NCI-H128 (cell line): ENCODE results near the gene CHST5.
"Not testable (repeated sequence)": the region's sequence is repeated elsewhere in the genome, so short reads cannot be mapped to it uniquely, and the experiment has no call there.

Experiments
- DNase-seq: peaks from one replicate; lab custom pipeline; 2025; ENCODE audit not compliant: unreplicated experiment; lab: John Stamatoyannopoulos, UW

CHST5 gene

DNA sequence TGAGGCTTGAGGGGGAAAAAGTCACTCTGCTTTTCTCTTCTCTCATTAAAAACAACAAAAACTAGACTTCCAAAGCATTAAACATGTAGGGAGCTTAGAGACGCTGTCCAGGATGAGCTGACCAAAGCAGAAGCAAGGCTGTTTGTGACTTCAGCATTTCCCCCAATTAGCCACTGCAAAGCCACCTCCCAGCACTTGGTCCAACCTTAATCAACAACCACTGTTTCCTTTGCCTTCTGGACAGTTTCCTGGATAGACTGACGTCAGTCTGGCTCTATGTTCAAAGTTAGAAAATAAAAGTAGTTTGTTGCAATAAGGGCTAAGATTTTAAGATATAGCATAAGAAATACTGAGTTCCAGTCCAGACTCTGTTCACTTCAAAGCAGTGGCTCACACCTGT is 17.0 kb upstream of the CHST5 start:
- DNase-seq: no peak

DNA sequence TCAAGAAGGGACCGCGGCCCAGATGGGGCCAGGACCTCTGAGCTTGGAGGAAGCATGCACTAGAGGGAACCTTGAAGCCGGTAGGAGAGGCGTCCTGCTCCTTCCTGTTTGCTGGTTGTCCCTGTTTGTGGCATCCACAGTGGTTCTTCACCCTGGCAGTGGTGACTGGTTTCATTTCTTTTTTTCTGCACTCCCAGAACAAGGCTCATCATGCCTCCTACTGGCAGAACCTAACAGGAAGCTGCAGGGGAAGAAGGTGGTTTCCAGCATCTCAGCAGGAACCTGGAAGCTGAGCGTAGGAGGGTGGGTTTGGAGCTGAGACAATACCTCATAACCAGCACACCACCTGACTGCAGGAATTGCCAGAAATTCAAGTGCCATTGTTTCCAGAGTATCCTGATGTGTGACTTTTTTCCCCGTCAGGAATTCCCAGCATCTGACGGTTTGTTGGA is 14.3 kb upstream of the CHST5 start:
- DNase-seq: no peak

DNA sequence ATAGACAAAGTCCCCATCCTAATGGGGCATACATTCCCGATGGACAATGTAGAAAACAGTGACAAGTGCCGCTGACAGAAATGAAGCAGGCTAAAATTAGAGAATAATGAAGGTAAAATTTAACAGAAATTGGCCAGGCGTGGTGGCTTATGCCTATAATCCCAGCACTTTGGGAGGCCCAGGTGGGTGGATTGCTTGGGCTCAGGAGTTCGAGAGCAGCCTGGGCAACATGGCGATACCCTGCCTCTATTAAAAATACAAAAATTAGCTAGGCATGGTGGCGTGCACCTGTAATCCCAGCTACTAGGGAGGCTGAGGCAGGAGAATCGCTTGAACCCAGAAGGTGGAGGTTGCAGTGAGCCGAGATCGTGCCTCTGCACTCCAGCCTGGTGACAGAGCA is 12.5 kb upstream of the CHST5 start:
- not testable (repeated sequence) for DNase-seq

DNA sequence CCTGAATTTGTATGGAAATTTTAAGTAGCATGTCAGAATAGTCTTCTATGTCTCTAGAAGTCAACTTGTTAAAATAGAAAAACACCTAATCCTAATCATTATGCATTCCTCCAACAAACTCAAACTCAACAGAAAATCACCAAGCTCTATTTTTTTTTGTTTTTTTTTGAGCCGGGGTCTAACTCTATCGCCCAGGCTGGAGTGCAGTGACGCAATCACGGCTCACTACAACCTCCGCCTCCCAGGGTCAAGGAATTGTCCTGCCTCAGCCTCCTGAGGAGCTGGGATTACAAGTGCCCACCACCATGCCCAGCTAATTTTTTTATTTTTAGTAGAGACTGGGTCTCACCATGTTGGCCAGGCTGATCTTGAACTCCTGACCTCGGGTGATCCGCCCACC is 10.4 kb upstream of the CHST5 start:
- no peak for DNase-seq

DNA sequence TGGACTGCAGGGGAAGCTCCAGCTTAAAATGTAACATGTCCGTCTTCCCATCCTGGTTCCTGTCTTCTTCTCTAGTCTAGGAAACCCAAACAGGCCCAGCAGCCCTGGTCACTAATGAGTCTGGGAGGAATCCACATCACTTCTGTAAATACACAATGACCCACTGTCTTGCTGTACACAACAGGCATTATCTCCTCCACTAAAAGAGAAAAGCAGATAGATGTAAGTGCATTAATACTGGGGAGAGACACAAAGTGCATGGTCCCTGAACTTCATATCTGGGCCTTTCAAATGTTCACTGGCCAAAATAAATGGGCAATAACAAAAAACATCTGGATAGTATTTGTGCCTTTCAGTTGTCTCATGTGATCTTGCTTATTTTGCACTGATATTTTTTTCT is 10.0 kb upstream of the CHST5 start:
- DNase-seq: not testable (repeated sequence)

GRCh38 chr16:75542462-75542861 is 6.6 kb upstream of the CHST5 start:
- DNase-seq: not testable (repeated sequence)

DNA sequence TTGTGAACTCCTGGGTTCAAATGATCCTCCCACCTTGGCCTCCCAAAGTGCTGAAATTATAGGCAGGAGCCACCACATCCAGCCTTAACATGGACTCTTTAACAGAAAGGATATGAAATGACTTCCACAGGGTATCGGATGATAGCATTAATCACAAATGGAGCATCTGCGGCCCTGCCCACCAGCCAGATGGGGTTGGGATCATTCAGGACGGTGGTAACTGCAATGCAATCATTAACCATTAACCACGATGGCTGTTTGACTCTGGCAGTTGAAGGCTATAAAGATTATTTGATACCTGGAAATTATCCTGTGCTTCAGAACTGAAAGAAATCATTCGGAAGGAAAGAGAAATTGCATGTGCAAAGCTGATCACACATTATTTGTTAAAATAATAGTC is 5.3 kb upstream of the CHST5 start:
- DNase-seq: no peak

DNA sequence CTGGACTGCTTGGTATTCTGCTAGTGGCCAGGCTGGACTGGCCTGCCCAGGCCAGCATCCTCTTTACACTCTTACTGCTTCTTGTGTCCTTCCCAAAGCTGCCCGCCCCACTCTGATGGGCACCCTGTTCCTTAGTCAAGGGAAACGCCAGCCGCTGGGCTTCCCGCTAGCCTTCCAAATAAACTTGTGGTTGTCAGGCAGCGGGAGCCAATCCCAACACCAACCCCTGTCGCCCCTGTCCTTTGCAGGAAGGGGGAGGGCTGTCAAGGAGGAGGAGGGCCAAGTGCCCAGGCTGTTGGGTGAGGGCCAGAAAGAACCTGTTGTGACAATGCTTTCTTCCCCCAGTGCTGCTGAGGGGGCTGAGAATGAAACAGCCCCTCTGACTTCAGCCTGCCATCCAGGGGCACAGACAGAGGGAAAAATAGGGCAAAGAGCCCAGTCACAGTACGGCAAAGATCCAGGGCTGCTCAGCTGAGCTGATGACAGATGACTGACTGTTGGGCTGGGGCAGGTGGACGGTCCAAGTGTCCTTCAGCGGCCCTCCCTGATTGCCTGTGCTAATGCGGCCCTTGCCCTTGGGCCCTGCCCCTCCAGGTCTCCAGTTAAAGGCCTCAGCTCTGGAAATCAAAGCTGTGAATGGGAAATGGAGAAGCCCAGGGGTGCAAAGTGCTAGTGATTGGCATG is 3.1 kb upstream of the CHST5 start:
- DNase-seq: not testable (repeated sequence)

DNA sequence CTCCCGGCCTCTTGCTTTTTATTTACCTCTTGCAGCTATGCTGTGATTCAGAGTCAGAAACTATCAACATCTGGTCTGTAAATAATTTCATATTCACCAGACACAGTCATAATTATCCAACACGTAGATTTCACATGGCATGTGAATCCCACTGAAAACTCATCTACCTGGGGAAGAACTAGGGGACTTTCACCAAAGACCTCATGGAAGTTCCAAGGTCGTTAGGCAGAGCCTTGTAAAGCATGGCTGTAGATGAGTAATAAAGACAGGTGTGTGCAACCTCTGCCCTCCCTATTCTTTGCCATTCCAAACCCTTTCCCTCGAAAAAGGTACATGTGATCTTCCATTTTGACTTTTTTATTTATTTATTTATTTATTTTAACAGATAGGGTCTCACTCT is 1.9 kb upstream of the CHST5 start:
- no peak for DNase-seq

- no peak for DNase-seq
These were observed 581 bp downstream of the CHST5 start for GRCh38 chr16:75535211-75535843.

- no peak for DNase-seq
These were observed 1.2 kb downstream of the CHST5 start for GRCh38 chr16:75534560-75535205.

GRCh38 chr16:75532791-75533190 is 3.1 kb downstream of the CHST5 start:
- DNase-seq: no peak

GRCh38 chr16:75532142-75532765 is 3.7 kb downstream of the CHST5 start:
- no peak for DNase-seq

DNA sequence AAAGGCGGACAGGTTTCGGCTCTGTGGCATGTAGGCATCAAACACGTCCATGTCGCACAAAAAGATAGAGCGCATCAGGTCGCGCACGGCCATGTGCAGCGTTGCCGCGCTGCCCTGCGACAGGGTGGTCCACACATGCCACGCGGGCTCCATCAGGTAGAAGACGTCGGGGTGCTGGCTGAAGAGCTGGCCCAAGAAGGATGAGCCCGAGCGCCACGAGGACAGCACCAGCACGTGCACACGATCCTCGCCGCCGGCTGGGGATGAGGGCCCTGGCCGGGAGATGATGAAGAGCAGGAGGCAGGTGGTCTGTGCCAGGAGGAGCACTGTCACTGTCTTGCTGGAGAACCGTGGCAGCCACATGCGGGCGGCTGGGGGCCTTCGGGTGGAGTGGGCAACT is 5.9 kb downstream of the CHST5 start:
- no peak for DNase-seq

DNA sequence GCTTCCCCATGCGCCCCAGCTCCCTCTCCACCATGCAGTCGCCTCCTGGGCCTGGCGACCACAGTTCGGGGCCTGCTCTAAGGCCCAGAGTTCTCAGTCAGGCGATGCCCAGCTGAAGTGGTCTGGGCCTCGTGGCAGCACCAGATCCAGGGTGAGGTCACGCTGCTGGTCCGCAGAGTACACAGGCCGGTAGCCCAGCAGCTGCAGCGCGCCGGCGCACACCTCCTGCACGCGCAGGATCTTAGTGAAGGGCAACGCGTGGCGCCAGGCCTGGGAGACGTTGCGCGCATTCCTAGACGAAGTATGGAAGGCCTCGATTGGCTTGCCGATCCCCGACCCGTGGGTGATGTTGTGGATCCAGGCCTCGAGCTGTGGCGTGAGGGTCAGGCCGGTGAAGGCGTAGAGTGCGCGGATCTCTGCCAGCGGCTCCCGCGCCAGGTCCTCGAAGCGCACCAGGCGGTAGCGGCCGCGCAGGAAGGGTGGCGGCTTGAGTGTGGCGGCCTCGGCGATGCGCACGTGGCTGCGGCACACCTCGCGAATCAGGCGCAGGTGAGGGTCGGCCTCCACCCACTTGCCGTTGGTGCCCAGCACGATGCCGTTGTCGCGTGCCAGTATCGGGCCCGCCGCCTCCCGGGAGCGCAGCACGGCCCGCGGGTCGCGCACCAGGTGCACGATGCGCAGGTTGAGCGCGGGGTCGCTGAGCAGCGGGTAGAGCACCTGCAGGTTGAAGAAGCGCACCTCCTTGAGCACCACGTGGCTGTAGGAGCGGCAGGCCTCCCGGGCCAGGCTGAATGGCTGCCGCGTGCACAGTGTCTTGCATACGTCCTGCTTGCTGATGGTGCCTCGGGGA is 6.6 kb downstream of the CHST5 start:
- DNase-seq: no peak

- no peak for DNase-seq
These were observed 8.0 kb downstream of the CHST5 start for GRCh38 chr16:75527825-75528299.

DNA sequence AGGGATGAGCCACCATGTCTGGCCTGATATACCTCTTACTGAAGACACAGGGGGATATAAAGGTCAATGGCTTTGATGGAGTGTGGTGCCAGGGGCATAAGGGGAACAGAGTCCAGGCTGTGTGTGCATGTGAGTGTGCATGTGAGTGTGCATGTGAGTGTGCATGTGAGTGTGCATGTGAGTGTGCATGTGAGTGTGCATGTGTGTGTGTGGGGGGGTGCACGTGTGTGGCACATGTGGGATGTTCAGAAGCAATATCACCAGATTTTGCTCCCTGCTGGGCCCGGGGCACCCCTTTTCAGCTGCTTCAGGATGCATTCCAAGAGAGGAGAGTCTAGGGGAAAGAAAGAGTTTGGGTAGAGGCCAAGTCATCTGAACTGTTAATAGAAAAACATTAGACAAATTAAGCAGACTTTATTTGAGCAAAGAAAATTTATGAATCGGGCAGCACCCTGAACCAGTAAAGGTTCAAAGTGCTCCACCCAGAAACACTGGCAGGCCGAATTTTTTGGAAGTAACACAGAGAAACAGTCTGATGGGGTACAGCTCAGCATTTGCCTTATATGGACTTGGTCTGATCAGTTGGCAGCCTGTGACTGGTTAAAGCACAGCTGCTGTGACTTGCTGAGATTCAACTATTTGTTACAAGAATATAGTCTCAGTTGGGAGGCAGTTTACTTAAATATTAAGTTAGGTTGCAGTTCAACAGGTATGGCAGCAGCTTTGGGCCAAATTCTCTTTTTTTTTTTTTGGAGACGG is 9.7 kb downstream of the CHST5 start:
- no peak for DNase-seq

DNA sequence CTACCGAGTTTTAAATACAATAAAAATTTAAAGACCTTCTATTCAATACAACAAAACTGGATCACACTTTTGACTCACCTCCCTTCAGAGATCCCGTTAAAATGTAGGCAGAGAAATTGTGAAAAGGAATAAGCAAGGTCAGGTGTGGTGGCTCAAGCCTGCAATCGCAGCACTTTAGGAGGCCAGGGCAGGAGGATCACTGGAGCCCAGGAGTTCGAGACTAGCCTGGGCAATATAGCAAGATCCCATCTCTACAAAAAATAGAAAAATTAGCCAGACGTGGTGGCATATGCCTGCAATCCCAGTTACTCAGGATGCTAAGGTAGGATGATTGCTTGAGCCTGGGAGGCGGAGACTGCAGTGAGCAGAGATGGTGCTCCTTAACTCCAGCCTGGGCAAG is 16.7 kb downstream of the CHST5 start:
- DNase-seq: no peak

DNA sequence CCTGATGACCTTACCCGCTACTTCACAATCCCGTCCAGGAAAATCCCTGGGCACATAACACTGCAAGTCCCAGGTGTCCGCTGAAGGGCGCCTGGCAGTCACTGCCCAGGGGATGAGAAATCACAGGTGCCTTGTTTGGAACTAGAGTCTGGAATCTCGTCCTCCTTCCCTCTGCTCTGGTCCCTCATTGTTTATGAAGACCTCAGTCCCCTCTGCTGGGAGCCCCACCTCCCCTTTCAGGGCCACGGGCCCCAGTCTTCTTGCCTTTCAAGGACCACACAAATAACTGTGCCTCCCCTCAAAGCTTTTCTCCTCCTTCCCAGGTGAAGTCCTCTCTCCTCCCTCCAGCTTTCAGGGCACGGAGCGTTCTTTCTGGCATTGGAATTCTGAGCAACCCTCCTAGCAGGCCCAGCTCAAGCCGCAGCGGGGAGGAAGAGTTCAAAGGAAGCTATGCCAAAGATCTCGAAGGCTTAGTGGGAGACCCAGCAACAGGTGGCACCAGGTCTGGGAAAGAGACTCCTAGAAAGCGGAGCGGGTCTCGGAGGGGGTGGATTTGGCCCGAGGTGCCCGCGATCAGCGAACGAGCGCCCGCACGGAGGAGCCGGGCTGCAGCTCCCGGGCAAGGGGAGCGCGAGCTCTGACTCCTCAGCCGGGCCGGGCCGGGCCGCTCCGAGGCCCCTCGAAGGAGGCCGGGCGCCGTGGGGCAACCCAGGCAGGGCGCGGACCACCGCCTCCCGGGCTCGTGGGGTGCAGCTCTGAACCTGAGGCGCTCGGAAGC is 19.5 kb downstream of the CHST5 start:
- not testable (repeated sequence) for DNase-seq
